Activated T-helper 2 cell treated with anti-CD3 and anti-CD28 coated beads, Interferon-gamma antibody, Interleukin-2, Interleukin-4, amounts not matched to agents 10 μg/mL and 5 μg/mL and 100 μg/mL, durations not matched to agents 14 hours and 24 hours and 36 hours (primary cell): Measurements from ENCODE around the gene PTGES3. TPM values are rescaled to one million over a fixed set of nuclear protein-coding genes. Genes with fewer than 3 reads are reported as not detected.
A peak's percentile ranks its signal among the peaks of the same experiment; 100 is the strongest.

Experiments
- DNase-seq: peaks from one replicate; pipeline ENCODE4 v3.0.0; 2021; ENCODE audit warnings: low spot score
- H3K27ac Mint-ChIP-seq: one replicate; pipeline ENCODE4 v1.8.0; 2021; ENCODE audit warnings: mixed read lengths
- H3K27me3 Mint-ChIP-seq: one replicate; pipeline ENCODE4 v1.8.0; 2021; ENCODE audit warnings: low read depth, mixed read lengths
- H3K36me3 Mint-ChIP-seq: one replicate; pipeline ENCODE4 v1.8.0; 2021; ENCODE audit warnings: low read depth, mixed read lengths
- H3K4me1 Mint-ChIP-seq: one replicate; pipeline ENCODE4 v1.8.0; 2021; ENCODE audit warnings: low read depth, mixed read lengths
- H3K4me3 Mint-ChIP-seq: one replicate; pipeline ENCODE4 v1.8.0; 2021; ENCODE audit warnings: low read depth, mild to moderate bottlenecking, moderate library complexity, mixed read lengths
- H3K9me3 Mint-ChIP-seq: one replicate; pipeline ENCODE4 v1.8.0; 2021; ENCODE audit warnings: mixed read lengths
- intact Hi-C: fragments of 100-400 bp; cut with micrococcal nuclease; formaldehyde crosslinking; loops from one replicate; pipeline ENCODE4 v1.15.1; 2023
- total RNA-seq: library from RNA; stranded (reverse); gene quantifications from 2 replicates; pipeline ENCODE4 v1.2.3, GENCODE V29; 2022

Gene PTGES3
- total RNA-seq, 1 donor from 2014 or later: 293 TPM

- peaks cover 40% of the 10 kb centered on the region for H3K36me3 Mint-ChIP-seq
- H3K27ac Mint-ChIP-seq: peak overlapping the region; percentile 94
- DNase-seq: peak; percentile 52
- H3K4me1 Mint-ChIP-seq: peaks cover 60% of the 10 kb centered on the region
- intact Hi-C loops: no loop called here
- H3K4me3 Mint-ChIP-seq: peak overlapping the region; percentile 99
- no peaks in the 10 kb centered on the region for H3K9me3 Mint-ChIP-seq
- no peaks in the 10 kb centered on the region for H3K27me3 Mint-ChIP-seq
Measured at GRCh38 chr12:56628671-56629458, 59.2 kb downstream of the PTGES3 start.

- peaks cover 46% of the 10 kb centered on the region for H3K4me1 Mint-ChIP-seq
- intact Hi-C loops: no loop called here
Measured at GRCh38 chr12:56626701-56627100, 61.4 kb downstream of the PTGES3 start.

GRCh38 chr12:56622535-56622934 lies 65.5 kb downstream of the PTGES3 start:
- no peaks in the 10 kb centered on the region for H3K27me3 Mint-ChIP-seq
- no peaks in the 10 kb centered on the region for H3K9me3 Mint-ChIP-seq
- H3K36me3 Mint-ChIP-seq: peaks cover 61% of the 10 kb centered on the region
- intact Hi-C loops: no loop called here
- peaks cover 31% of the 10 kb centered on the region for H3K4me1 Mint-ChIP-seq
- no peak for DNase-seq
- peak overlapping the region; percentile 11 for H3K27ac Mint-ChIP-seq
- no peak overlapping the region for H3K4me3 Mint-ChIP-seq

More at GRCh38 chr12:56626701-56627100, 61.4 kb downstream of the PTGES3 start:
- H3K36me3 Mint-ChIP-seq: peaks cover 52% of the 10 kb centered on the region
- H3K27ac Mint-ChIP-seq: peak overlapping the region; percentile 40
- no peak for DNase-seq
- H3K9me3 Mint-ChIP-seq: no peaks in the 10 kb centered on the region
- H3K4me3 Mint-ChIP-seq: no peak overlapping the region
- H3K27me3 Mint-ChIP-seq: no peaks in the 10 kb centered on the region

- Mint-ChIP-seq H3K9me3 (no peaks in the 10 kb centered on the region), H3K36me3 (peaks cover 79% of the 10 kb centered on the region), H3K27me3 (no peaks in the 10 kb centered on the region), H3K4me1 (peaks cover 9% of the 10 kb centered on the region), H3K27ac (peak overlapping the region; percentile 0), H3K4me3 (no peak overlapping the region)
- no peak for DNase-seq
- intact Hi-C loops: no loop called here
Measured at GRCh38 chr12:56616925-56617324, 71.2 kb downstream of the PTGES3 start.

GRCh38 chr12:56616244-56616643 lies 71.8 kb downstream of the PTGES3 start:
- Mint-ChIP-seq H3K4me3 (no peak overlapping the region), H3K9me3 (no peaks in the 10 kb centered on the region), H3K27me3 (no peaks in the 10 kb centered on the region), H3K4me1 (peaks cover 8% of the 10 kb centered on the region), H3K27ac (no peak overlapping the region), H3K36me3 (peaks cover 85% of the 10 kb centered on the region)
- intact Hi-C loops: no loop called here
- no peak for DNase-seq

GRCh38 chr12:56614627-56615026 lies 73.5 kb downstream of the PTGES3 start:
- H3K36me3 Mint-ChIP-seq: peaks cover 90% of the 10 kb centered on the region
- no peak overlapping the region for H3K4me3 Mint-ChIP-seq
- H3K9me3 Mint-ChIP-seq: no peaks in the 10 kb centered on the region
- H3K4me1 Mint-ChIP-seq: peaks cover 3% of the 10 kb centered on the region
- H3K27ac Mint-ChIP-seq: no peak overlapping the region
- intact Hi-C loops: no loop called here
- H3K27me3 Mint-ChIP-seq: no peaks in the 10 kb centered on the region
- DNase-seq: no peak

Other genes with a start within 250 kb of the PTGES3 start
- 43.7 and 45.6 TPM in 2 replicates for gene TIMELESS, start 238.9 kb downstream of the PTGES3 start, total RNA-seq
- gene MIP, start 233.6 kb downstream of the PTGES3 start, total RNA-seq: not detected in 2 replicates
- gene SPRYD4, start 219.7 kb downstream of the PTGES3 start, total RNA-seq: 4.4 and 4.5 TPM in 2 replicates
- gene GLS2, start 200.1 kb downstream of the PTGES3 start, total RNA-seq: 1.5 and 3.1 TPM in 2 replicates
- 7.9 and 11.0 TPM in 2 replicates for gene RBMS2, start 166.5 kb downstream of the PTGES3 start, total RNA-seq
- 124 and 131 TPM in 2 replicates for gene BAZ2A, start 58.0 kb downstream of the PTGES3 start, total RNA-seq
- 729 and 735 TPM in 2 replicates for gene ATP5F1B, start 42.3 kb downstream of the PTGES3 start, total RNA-seq
- 1,037 and 1,093 TPM in 2 replicates for gene NACA, start 37.0 kb upstream of the PTGES3 start, total RNA-seq
- gene PRIM1, start 64.0 kb upstream of the PTGES3 start, total RNA-seq: 59.4 and 63.9 TPM in 2 replicates
- gene HSD17B6, start 75.0 kb upstream of the PTGES3 start, total RNA-seq: 1.2 and 2.9 TPM in 2 replicates
- not detected in 2 replicates for gene SDR9C7, start 246.1 kb upstream of the PTGES3 start, total RNA-seq